Left lobe of liver (tissue), 2 donors: ENCODE results near the gene MCAT. TPM values are rescaled to one million over a fixed set of nuclear protein-coding genes. Genes with fewer than 3 reads are reported as not detected.

Source experiments
- ATAC-seq: fragments of 200-7000 bp; cut with Tn5 transposase; one replicate; pipeline ENCODE4 v1.9.1; 2020; ENCODE audit warnings: mild to moderate bottlenecking, moderate library complexity
- DNase-seq: peaks from one replicate; pipeline ENCODE4 v3.0.0-alpha.2; 2020; ENCODE audit warnings: low spot score
- total RNA-seq: library from RNA; stranded (reverse); gene quantifications from one replicate; pipeline ENCODE4 v1.2.1, GENCODE V29; 2021
- donor health status: DM: no; HTN: no; CAD: no; lungs with moderate emphysema.
- donor health status: DM: no; HTN: yes; CAD: no.

The MCAT gene
- total RNA-seq, result 13.6 TPM

GRCh38 chr22:43142880-43143562, at the start of gene MCAT:
Gene MCAT (minus strand): TSS chr22:43143398. CDS start chr22:43143348, 50 bp downstream.
- ATAC-seq, result peak; percentile 96
- DNase-seq, result peak; percentile 90

- DNase-seq, result no peak
- no peak for ATAC-seq
Measured at GRCh38 chr22:43191831-43192230, 48.6 kb upstream of the MCAT start.

GRCh38 chr22:43188829-43189545, 45.8 kb upstream of the MCAT start:
- no peak for DNase-seq

GRCh38 chr22:43187171-43188099, 44.2 kb upstream of the MCAT start:
- ATAC-seq (peak; percentile 86), DNase-seq (peak; percentile 98)

More at GRCh38 chr22:43188829-43189545, 45.8 kb upstream of the MCAT start:
- ATAC-seq, result no peak

GRCh38 chr22:43186272-43187170, 43.3 kb upstream of the MCAT start, which contains the start of gene TTLL12:
Gene TTLL12 (minus strand): TSS chr22:43187134. CDS start chr22:43187069, 65 bp downstream.
- peak; percentile 70 for DNase-seq
- peak; percentile 54 for ATAC-seq

- peak; percentile 85 for DNase-seq
- peak; percentile 49 for ATAC-seq
Measured at GRCh38 chr22:43185860-43186261, 42.7 kb upstream of the MCAT start.

- ATAC-seq (no peak), DNase-seq (no peak)
Measured at GRCh38 chr22:43183496-43184277, 40.5 kb upstream of the MCAT start.

GRCh38 chr22:43182726-43183125, 39.5 kb upstream of the MCAT start:
- ATAC-seq, result no peak
- no peak for DNase-seq

GRCh38 chr22:43182118-43182517, 38.9 kb upstream of the MCAT start:
- no peak for ATAC-seq
- no peak for DNase-seq

- no peak for ATAC-seq
- DNase-seq, result no peak
Measured at GRCh38 chr22:43181321-43182076, 38.3 kb upstream of the MCAT start.

- no peak for DNase-seq
- no peak for ATAC-seq
Measured at GRCh38 chr22:43180670-43181069, 37.5 kb upstream of the MCAT start.

GRCh38 chr22:43179911-43180195, 36.7 kb upstream of the MCAT start:
- ATAC-seq, result no peak
- DNase-seq, result no peak

- DNase-seq (no peak), ATAC-seq (no peak)
Measured at GRCh38 chr22:43179146-43179910, 36.1 kb upstream of the MCAT start.

- ATAC-seq (no peak), DNase-seq (no peak)
Measured at GRCh38 chr22:43177479-43177878, 34.3 kb upstream of the MCAT start.

GRCh38 chr22:43176090-43176489, 32.9 kb upstream of the MCAT start:
- DNase-seq, result no peak
- ATAC-seq, result no peak

GRCh38 chr22:43174941-43175531, 31.8 kb upstream of the MCAT start:
- DNase-seq (no peak), ATAC-seq (no peak)

GRCh38 chr22:43173976-43174720, 30.9 kb upstream of the MCAT start:
- no peak for ATAC-seq
- no peak for DNase-seq
